Vagina (tissue), 2 donors: ENCODE measurements around the gene FOXRED1.

Source experiments
- POLR2AphosphoS5 ChIP-seq, 2 donors: sonication (generic); formaldehyde crosslinking; IDR thresholded peaks; one replicate each; pipeline ENCODE4 v1.9.0; 2017; ENCODE audit warnings: antibody characterized with exemption in 2 of 2, mild to moderate bottlenecking in 2 of 2, low read depth in 1 of 2; ENCODE audit not compliant: insufficient read depth in 1 of 2
- TF ChIP-seq, protein P1 (sequence below), 3 experiments: fragments of 450-650 bp in 2 of 3; fragments of 200-600 bp in 1 of 3; sonication (generic) in 1 of 3; IDR thresholded peaks; one replicate each; pipeline ENCODE4 v1.5.1; 2017 to 2019; ENCODE audit warnings: antibody characterized with exemption in 3 of 3, mild to moderate bottlenecking in 2 of 3, moderate library complexity in 2 of 3

DNA sequence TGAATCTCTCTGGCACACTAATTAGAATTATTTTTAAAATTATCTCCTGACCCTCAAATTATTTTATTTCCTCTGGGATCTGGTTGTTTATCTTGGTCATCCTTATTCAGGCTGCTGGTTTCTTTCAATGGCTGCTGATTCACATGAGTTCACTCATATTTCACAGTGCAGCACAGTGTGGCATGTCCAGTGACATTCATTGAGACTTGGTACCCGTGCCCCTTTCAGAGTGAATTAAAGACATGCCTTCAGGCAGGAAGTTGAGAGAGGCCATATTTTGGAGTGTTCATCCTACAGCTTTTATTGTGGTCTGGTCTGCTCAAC, 48.4 kb downstream of the FOXRED1 start:
- TF ChIP-seq POLR2AphosphoS5 (IDR thresholded peaks at IDR 0.05; ENCODE audit: insufficient read depth in 1 of 2, low read depth in 1 of 2): no peak
- TF ChIP-seq, protein P1, sequence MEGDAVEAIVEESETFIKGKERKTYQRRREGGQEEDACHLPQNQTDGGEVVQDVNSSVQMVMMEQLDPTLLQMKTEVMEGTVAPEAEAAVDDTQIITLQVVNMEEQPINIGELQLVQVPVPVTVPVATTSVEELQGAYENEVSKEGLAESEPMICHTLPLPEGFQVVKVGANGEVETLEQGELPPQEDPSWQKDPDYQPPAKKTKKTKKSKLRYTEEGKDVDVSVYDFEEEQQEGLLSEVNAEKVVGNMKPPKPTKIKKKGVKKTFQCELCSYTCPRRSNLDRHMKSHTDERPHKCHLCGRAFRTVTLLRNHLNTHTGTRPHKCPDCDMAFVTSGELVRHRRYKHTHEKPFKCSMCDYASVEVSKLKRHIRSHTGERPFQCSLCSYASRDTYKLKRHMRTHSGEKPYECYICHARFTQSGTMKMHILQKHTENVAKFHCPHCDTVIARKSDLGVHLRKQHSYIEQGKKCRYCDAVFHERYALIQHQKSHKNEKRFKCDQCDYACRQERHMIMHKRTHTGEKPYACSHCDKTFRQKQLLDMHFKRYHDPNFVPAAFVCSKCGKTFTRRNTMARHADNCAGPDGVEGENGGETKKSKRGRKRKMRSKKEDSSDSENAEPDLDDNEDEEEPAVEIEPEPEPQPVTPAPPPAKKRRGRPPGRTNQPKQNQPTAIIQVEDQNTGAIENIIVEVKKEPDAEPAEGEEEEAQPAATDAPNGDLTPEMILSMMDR (IDR thresholded peaks at IDR 0.05): no peak
